Gastrocnemius medialis (tissue), 4 donors: ENCODE measurements around the gene MRNIP. TPM values are rescaled to one million over a fixed set of nuclear protein-coding genes. Genes with fewer than 3 reads are reported as not detected.
A peak's percentile ranks its signal among the peaks of the same experiment; 100 is the strongest.

ENCODE experiments used
- ATAC-seq, 2 donors: fragments of 150-250 bp; one replicate each; pipeline ENCODE4 v1.9.1; 2016
- DNase-seq, 2 donors: peaks; one replicate each; pipeline ENCODE4 v3.0.0-alpha.2; 2019
- H3K27ac ChIP-seq, 4 donors: fragments of 200-600 bp; sonication (generic); 1 replicate in 1 of 4; 2 replicates in 3 of 4; pipeline ENCODE4 v1.5.1; 2016 to 2018; ENCODE audit warnings: mild to moderate bottlenecking in 2 of 4, moderate library complexity in 1 of 4
- H3K27me3 ChIP-seq, 3 donors: fragments of 200-600 bp; sonication (generic) in 2 of 3; 1 replicate in 1 of 3; 2 replicates in 2 of 3; pipeline versions ENCODE4 v1.5.1 to v1.6.0; 2016 to 2019; ENCODE audit warnings: mild to moderate bottlenecking in 1 of 3, moderate library complexity in 1 of 3
- H3K36me3 ChIP-seq, 2 donors: fragments of 200-600 bp; sonication (generic) in 1 of 2; one replicate each; pipeline ENCODE4 v1.5.1; 2017 to 2018
- H3K4me1 ChIP-seq, 2 donors: fragments of 200-600 bp; sonication (generic) in 1 of 2; one replicate each; pipeline ENCODE4 v1.5.1; 2016 to 2017; ENCODE audit warnings: mild to moderate bottlenecking in 2 of 2
- H3K4me3 ChIP-seq, 4 donors: fragments of 200-600 bp; sonication (generic) in 3 of 4; 1 replicate in 1 of 4; 2 replicates in 3 of 4; pipeline ENCODE4 v1.5.1; 2016 to 2019; ENCODE audit warnings: mild to moderate bottlenecking in 2 of 4
- H3K9me3 ChIP-seq, 3 donors: fragments of 200-600 bp; sonication (generic) in 2 of 3; 1 replicate in 1 of 3; 2 replicates in 2 of 3; pipeline ENCODE4 v1.5.1; 2016 to 2019
- POLR2A ChIP-seq, 2 donors: fragments of 450-650 bp; IDR thresholded peaks; one replicate each; pipeline ENCODE4 v1.6.1; 2017; ENCODE audit warnings: antibody characterized with exemption in 2 of 2, mild to moderate bottlenecking in 2 of 2, moderate library complexity in 2 of 2
- in situ Hi-C, 4 donors: fragments of 200-750 bp; cut with MboI; loops; one replicate each; pipeline versions ENCODE4 v1.15.0 to v1.8.0; 2017; ENCODE audit warnings: low sequenced_read_pairs in 4 of 4
- intact Hi-C: fragments of 100-400 bp; cut with DNase I; formaldehyde crosslinking; loops from one replicate; pipeline ENCODE4 v1.15.1; 2023; ENCODE audit warnings: low total_unique reads
- total RNA-seq, 4 donors: library from RNA; depleted of rRNA; stranded (reverse); fragments of >200 nt; gene quantifications; one replicate each; pipeline versions ENCODE4 v1.1.0 to v1.2.3, GENCODE V29; 2016
- TF ChIP-seq, protein P1 (sequence below), 5 experiments: fragments of 450-650 bp in 3 of 5; fragments of 200-600 bp in 2 of 5; sonication (generic) in 2 of 5; IDR thresholded peaks in 4 of 5; conservative IDR thresholded peaks in 1 of 5; 1 replicate in 4 of 5; 2 replicates in 1 of 5; pipeline ENCODE4 v1.5.1; 2016 to 2019; ENCODE audit warnings: antibody characterized with exemption in 5 of 5, mild to moderate bottlenecking in 3 of 5, moderate library complexity in 3 of 5

Gene MRNIP
- total RNA-seq, 4 donors from 2014 or later, result 2.9 to 16.1 (median 8.3) TPM

DNA sequence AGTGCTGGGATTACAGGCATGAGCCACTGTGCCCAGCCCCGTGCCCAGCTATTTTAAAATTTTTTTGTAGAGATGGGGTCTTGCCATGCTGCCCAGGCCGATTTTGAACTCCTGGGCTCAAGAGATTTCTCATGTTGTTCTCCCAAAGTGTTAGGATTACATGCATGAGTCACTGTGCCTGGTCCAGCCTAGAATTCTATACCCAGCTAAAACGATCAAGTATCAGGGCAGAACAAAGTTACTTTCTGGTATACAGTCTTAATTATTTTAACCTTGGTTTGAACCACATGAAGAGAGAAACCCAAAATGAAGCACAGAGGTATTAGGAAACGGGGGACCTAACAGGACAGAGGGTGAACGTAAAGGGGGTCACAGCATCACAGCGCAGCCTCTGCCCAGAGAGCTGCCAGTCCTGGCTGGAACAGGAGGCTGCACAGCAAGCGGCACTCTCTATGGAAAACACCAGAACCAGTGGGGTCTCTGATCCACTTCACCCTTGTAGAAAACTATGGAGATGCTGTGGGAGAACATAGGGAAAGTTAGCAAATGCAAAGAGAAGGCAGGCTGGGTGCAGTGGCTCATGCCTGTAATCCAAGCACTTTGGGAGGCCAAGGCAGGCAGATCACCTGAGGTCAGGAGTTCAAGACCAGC, 27.7 kb downstream of the MRNIP start:
- H3K4me3 ChIP-seq, result no peak overlapping the region
- DNase-seq (no peak), ATAC-seq (no peak)
- TF ChIP-seq POLR2A (IDR thresholded peaks at IDR 0.05), result no peak
- TF ChIP-seq, protein P1, sequence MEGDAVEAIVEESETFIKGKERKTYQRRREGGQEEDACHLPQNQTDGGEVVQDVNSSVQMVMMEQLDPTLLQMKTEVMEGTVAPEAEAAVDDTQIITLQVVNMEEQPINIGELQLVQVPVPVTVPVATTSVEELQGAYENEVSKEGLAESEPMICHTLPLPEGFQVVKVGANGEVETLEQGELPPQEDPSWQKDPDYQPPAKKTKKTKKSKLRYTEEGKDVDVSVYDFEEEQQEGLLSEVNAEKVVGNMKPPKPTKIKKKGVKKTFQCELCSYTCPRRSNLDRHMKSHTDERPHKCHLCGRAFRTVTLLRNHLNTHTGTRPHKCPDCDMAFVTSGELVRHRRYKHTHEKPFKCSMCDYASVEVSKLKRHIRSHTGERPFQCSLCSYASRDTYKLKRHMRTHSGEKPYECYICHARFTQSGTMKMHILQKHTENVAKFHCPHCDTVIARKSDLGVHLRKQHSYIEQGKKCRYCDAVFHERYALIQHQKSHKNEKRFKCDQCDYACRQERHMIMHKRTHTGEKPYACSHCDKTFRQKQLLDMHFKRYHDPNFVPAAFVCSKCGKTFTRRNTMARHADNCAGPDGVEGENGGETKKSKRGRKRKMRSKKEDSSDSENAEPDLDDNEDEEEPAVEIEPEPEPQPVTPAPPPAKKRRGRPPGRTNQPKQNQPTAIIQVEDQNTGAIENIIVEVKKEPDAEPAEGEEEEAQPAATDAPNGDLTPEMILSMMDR (IDR thresholded peaks at IDR 0.05 in 4 of 5, conservative IDR thresholded peaks at IDR 0.05 in 1 of 5), result no peak
- H3K36me3 ChIP-seq, result peaks cover 19 to 91% of the 10 kb centered on the region in 2 donors
- H3K4me1 ChIP-seq, result peaks cover 26 to 53% of the 10 kb centered on the region in 2 donors
- intact Hi-C loops (loop anchor here (5.0 kb wide), 1 partner anchor 1361 kb away; no protein-coding TSS in a partner anchor), in situ Hi-C loops (no loop called here)
- no peaks in the 10 kb centered on the region for H3K27me3 ChIP-seq
- peak overlapping the region; percentile 61 to 100 (median 71) for H3K27ac ChIP-seq
- no peaks in the 10 kb centered on the region for H3K9me3 ChIP-seq

DNA sequence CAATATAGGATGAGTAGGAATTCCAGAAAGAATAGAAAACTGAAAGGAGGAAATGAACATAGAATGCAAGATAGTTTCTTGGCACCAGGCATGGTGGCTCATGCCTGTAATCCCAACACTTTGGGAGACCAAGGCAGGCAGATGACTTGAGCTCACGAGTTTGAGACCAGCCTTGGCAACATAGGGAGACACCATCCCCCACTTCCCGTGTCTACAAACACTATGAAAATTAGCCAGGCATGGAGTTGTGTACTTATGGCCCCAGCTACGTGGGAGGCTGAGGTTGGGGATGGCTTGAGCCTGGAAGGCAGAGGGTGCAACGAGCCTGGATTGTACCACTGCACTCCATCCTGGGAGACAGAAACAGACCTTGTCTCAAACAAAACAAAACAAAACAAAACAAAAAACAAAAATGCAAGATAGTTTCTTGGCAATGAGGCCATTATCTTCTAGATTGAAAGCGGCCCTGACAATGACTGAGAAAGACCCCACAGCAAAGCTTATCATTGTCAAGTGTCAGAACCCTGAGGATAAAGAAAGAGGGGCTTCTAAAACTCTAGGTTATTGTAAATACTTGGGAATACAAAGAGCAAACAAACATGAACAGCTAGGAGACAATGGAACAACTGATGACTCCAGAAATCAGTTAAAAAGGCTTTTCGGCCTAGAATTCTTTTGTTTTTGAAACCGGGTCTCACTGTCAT, 28.7 kb downstream of the MRNIP start:
- in situ Hi-C loops (no loop called here), intact Hi-C loops (loop anchor here (5.0 kb wide), 1 partner anchor 1362 kb away; no protein-coding TSS in a partner anchor)
- Histone ChIP-seq H3K4me3 (no peak overlapping the region), H3K36me3 (peaks cover 19 to 93% of the 10 kb centered on the region in 2 donors), H3K4me1 (peaks cover 29 to 57% of the 10 kb centered on the region in 2 donors), H3K27me3 (no peaks in the 10 kb centered on the region), H3K27ac (peak overlapping the region; percentile 61 to 100 (median 71)), H3K9me3 (no peaks in the 10 kb centered on the region)
- peak in 1 of 2 donors; percentile 24 for ATAC-seq
- DNase-seq, result no peak
- TF ChIP-seq, protein P1 (IDR thresholded peaks at IDR 0.05 in 4 of 5, conservative IDR thresholded peaks at IDR 0.05 in 1 of 5), result no peak
- TF ChIP-seq POLR2A (IDR thresholded peaks at IDR 0.05), result no peak

DNA sequence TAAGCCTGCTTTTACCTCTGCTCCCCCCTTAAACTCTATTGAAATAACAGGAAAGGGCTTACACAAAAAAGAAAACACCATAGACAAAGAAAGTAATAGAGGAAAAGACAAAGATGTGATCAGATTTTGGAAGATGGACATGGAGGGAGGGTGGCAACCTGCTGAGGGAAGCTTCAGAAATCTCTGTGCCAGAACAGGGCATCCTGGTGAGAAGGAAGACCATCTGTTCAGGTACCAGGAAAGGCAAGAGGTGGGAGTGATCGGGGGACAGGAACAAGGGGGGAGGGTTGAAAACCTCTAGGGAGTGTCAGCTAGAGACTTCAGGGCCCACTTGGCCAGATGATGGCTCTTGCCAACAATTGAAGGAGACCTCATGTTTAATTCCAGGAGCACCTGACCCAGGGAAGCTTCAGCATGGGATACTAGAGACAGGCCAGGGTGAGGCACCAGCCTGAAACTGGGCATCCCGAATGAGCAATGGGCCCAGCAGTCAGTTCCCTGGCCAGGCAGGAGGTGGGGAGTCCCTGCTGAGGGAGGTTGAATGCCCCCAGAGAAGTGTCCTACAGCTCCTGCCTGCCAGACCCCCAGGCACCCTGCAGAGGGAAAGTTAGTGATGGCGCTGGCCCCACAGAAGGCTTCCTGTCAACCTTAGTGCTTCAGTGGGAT, 29.7 kb downstream of the MRNIP start:
- Histone ChIP-seq H3K4me1 (peaks cover 39 to 67% of the 10 kb centered on the region in 2 donors), H3K4me3 (no peak overlapping the region), H3K27ac (peak overlapping the region; percentile 61 to 100 (median 71)), H3K9me3 (no peaks in the 10 kb centered on the region), H3K36me3 (peaks cover 19 to 100% of the 10 kb centered on the region in 2 donors), H3K27me3 (no peaks in the 10 kb centered on the region)
- DNase-seq (no peak), ATAC-seq (no peak)
- intact Hi-C loops (no loop called here), in situ Hi-C loops (no loop called here)
- TF ChIP-seq, protein P1 (IDR thresholded peaks at IDR 0.05 in 4 of 5, conservative IDR thresholded peaks at IDR 0.05 in 1 of 5), result no peak
- no peak for TF ChIP-seq POLR2A (IDR thresholded peaks at IDR 0.05)

DNA sequence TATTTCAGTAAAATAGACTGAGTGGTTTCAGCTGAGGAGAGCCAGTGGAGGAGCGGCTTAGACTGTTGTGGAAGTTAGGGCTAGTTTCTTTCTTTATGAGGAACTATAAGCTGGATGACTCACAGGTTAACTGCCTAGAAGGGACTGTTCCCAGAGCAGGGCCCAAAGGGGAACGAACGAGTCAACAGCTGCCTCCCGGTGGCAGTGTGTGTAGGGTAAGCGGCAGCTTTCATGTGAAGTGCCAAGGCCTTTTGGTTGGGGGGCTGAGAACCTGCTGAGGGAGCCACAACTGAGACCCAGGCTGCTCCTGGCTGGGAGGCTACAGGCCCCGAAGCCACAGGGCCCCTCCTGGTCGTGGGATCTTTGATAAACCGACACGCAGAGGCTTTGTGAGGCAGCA, 30.9 kb downstream of the MRNIP start:
- intact Hi-C loops, result no loop called here
- no peak for TF ChIP-seq POLR2A (IDR thresholded peaks at IDR 0.05)
- TF ChIP-seq, protein P1 (IDR thresholded peaks at IDR 0.05 in 4 of 5, conservative IDR thresholded peaks at IDR 0.05 in 1 of 5), result no peak
- Histone ChIP-seq H3K4me1 (peaks cover 47 to 68% of the 10 kb centered on the region in 2 donors), H3K36me3 (peaks cover 11 to 98% of the 10 kb centered on the region in 2 donors), H3K9me3 (no peaks in the 10 kb centered on the region), H3K4me3 (no peak overlapping the region), H3K27me3 (no peaks in the 10 kb centered on the region), H3K27ac (peak overlapping the region; percentile 53 to 100 (median 71))
- ATAC-seq (peak; percentile 21 to 34), DNase-seq (no peak)
- in situ Hi-C loops, result no loop called here
